ENCODE data around the gene MARCHF2.
A peak's percentile ranks its signal among the peaks of the same experiment; 100 is the strongest.

The MARCHF2 gene

GRCh38 chr19:8412783-8413628 is at the start of gene MARCHF2:
Gene MARCHF2 (plus strand): TSS chr19:8413305. CDS start chr19:8421841, 8,536 bp downstream.
- no peak within 1 kb of the TSS for H3K27ac Mint-ChIP-seq
- H3K4me3 Mint-ChIP-seq, result peak within 1 kb of the TSS; percentile 77
- peaks cover 5% of the 10 kb centered on the region for H3K4me1 Mint-ChIP-seq
- no peaks in the 10 kb centered on the region for H3K9me3 Mint-ChIP-seq
- peaks cover 7% of the 10 kb centered on the region for H3K27me3 Mint-ChIP-seq (ENCODE audit: low read depth, poor library complexity)
- H3K36me3 Mint-ChIP-seq (ENCODE audit: low read depth), result no peaks in the 10 kb centered on the region
- peak; percentile 95 for DNase-seq
- peak; percentile 42 for TF ChIP-seq CTCF (IDR thresholded peaks at IDR 0.05)

- TF ChIP-seq CTCF (IDR thresholded peaks at IDR 0.05), result no peak
- Mint-ChIP-seq H3K27me3 (ENCODE audit: low read depth, poor library complexity) (peaks cover 49% of the 10 kb centered on the region), H3K36me3 (ENCODE audit: low read depth) (peaks cover 15% of the 10 kb centered on the region), H3K4me1 (peaks cover 43% of the 10 kb centered on the region), H3K4me3 (peak within 1 kb of the TSS; percentile 83), H3K27ac (no peak within 1 kb of the TSS), H3K9me3 (peaks cover 4% of the 10 kb centered on the region)
- DNase-seq, result peak; percentile 74
Observed at GRCh38 chr19:8363803-8364771, 49.0 kb upstream of the MARCHF2 start, which contains the start of gene ANGPTL4. Gene ANGPTL4 (plus strand): TSS chr19:8364155. CDS start chr19:8364322, 167 bp downstream.

- peak overlapping the region; percentile 49 for H3K4me3 Mint-ChIP-seq
- H3K27me3 Mint-ChIP-seq (ENCODE audit: low read depth, poor library complexity), result peaks cover 46% of the 10 kb centered on the region
- DNase-seq, result no peak
- peaks cover 4% of the 10 kb centered on the region for H3K9me3 Mint-ChIP-seq
- H3K27ac Mint-ChIP-seq, result no peak overlapping the region
- peaks cover 49% of the 10 kb centered on the region for H3K4me1 Mint-ChIP-seq
- H3K36me3 Mint-ChIP-seq (ENCODE audit: low read depth), result peaks cover 15% of the 10 kb centered on the region
- no peak for TF ChIP-seq CTCF (IDR thresholded peaks at IDR 0.05)
Observed at GRCh38 chr19:8366121-8366581, 47.0 kb upstream of the MARCHF2 start.

GRCh38 chr19:8366961-8367326 is 46.2 kb upstream of the MARCHF2 start:
- TF ChIP-seq CTCF (IDR thresholded peaks at IDR 0.05), result no peak
- DNase-seq, result no peak
- H3K4me1 Mint-ChIP-seq, result peaks cover 49% of the 10 kb centered on the region
- H3K4me3 Mint-ChIP-seq, result no peak overlapping the region
- H3K27me3 Mint-ChIP-seq (ENCODE audit: low read depth, poor library complexity), result peaks cover 42% of the 10 kb centered on the region
- H3K36me3 Mint-ChIP-seq (ENCODE audit: low read depth), result peaks cover 15% of the 10 kb centered on the region
- no peak overlapping the region for H3K27ac Mint-ChIP-seq
- H3K9me3 Mint-ChIP-seq, result peaks cover 4% of the 10 kb centered on the region

GRCh38 chr19:8367327-8368001 is 45.6 kb upstream of the MARCHF2 start:
- TF ChIP-seq CTCF (IDR thresholded peaks at IDR 0.05), result no peak
- Mint-ChIP-seq H3K4me1 (peaks cover 49% of the 10 kb centered on the region), H3K9me3 (peaks cover 4% of the 10 kb centered on the region), H3K27me3 (ENCODE audit: low read depth, poor library complexity) (peaks cover 36% of the 10 kb centered on the region), H3K36me3 (ENCODE audit: low read depth) (peaks cover 15% of the 10 kb centered on the region), H3K27ac (no peak overlapping the region), H3K4me3 (peak overlapping the region; percentile 60)
- DNase-seq, result peak; percentile 67

All from nephron progenitor cell (in vitro differentiated cells).